Measurements from ENCODE around the gene UNKL. TPM values are rescaled to one million over a fixed set of nuclear protein-coding genes. Genes with fewer than 3 reads are reported as not detected.

The UNKL gene
- total and polyA plus RNA-seq, 4 donors: 7.9 to 31.2 (median 16.9) TPM

DNA sequence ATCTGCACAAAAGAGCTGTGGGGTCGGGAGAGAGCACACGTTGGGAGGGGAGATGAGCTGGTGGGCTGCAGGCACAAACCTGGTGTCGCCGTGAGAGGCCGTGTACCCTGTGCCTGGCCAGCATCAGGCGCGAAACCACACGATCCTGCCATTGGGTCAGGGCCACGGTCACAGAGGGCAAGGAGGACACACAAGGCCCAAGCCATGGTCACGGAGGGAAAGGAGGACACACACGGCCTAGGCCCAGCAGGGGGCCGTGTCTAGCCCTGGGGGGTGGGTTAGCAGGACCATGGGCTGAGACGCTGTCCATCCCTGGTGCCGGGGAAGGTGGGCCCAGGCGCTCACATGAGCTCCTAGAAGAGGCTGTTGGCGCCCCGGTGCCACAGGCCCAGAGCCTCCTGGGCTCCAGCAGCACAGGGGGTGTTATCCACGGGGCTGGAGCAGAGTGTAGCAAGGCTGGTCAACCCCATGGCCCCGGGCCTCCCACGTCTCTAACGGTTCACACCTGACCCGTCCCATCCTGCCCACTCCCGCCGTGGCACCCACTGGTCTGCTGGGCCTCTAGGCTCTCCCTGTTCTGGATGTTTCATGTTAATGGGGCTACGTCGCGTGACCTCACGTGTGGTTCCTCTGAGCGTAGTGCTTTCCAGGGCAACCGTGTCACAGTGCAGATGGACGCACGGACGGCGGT, 37.3 kb upstream of the UNKL start:
- DNase-seq (no peak), ATAC-seq (ENCODE audit: insufficient read depth, low FRiP score) (no peak)
- no peaks in the 10 kb centered on the region for H3K9me3 ChIP-seq (ENCODE audit: control insufficient read depth in 4 of 4, insufficient read depth in 3 of 4, low read length in 3 of 4)
- TF ChIP-seq, protein P1, sequence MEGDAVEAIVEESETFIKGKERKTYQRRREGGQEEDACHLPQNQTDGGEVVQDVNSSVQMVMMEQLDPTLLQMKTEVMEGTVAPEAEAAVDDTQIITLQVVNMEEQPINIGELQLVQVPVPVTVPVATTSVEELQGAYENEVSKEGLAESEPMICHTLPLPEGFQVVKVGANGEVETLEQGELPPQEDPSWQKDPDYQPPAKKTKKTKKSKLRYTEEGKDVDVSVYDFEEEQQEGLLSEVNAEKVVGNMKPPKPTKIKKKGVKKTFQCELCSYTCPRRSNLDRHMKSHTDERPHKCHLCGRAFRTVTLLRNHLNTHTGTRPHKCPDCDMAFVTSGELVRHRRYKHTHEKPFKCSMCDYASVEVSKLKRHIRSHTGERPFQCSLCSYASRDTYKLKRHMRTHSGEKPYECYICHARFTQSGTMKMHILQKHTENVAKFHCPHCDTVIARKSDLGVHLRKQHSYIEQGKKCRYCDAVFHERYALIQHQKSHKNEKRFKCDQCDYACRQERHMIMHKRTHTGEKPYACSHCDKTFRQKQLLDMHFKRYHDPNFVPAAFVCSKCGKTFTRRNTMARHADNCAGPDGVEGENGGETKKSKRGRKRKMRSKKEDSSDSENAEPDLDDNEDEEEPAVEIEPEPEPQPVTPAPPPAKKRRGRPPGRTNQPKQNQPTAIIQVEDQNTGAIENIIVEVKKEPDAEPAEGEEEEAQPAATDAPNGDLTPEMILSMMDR (IDR thresholded peaks at IDR 0.05; ENCODE audit: control extremely low read depth, extremely low read depth): no peak
- H3K9ac ChIP-seq (ENCODE audit: insufficient read depth in 1 of 2, low read length in 2 of 2): no peak overlapping the region
- no peaks in the 10 kb centered on the region for H3K27me3 ChIP-seq (ENCODE audit: control insufficient read depth in 3 of 3, insufficient read depth in 3 of 3, low read length in 2 of 3)
- H3K4me1 ChIP-seq (ENCODE audit: control insufficient read depth in 5 of 5, insufficient read depth in 5 of 5, low read length in 5 of 5): no peaks in the 10 kb centered on the region
- H3K27ac ChIP-seq (ENCODE audit: low read depth in 1 of 2, low read length in 1 of 2): no peak overlapping the region
- WGBS, 2 donors: 94 to 96% methylated on average over 33 to 34 of the region's 34 CpGs
- H3K36me3 ChIP-seq (ENCODE audit: control insufficient read depth in 4 of 4, insufficient read depth in 4 of 4, low read length in 4 of 4): peaks cover 2 to 89% (median 9%) of the 10 kb centered on the region in 4 donors
- no peak overlapping the region for H3K4me3 ChIP-seq

DNA sequence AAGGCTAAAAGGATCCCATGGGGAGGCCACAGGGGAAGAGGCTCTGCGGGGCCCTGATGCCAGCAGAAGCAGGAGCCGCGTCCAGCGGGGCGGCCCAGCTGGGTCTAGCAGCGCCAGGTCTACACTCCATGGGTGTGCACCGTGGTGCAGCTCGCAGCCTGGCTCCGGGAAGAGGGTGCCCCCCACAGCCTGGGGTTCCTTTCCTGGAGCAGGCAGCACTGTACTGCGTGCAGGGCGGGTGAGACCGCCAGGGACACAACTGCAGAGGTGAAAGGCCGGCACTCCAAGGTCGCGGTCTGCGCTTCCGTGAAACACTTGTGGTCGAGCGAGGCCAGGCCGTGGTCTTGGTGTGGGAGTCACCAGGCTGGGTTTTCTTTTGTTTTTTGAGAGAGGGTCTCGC, 36.3 kb upstream of the UNKL start:
- DNase-seq: no peak
- no peak for ATAC-seq (ENCODE audit: insufficient read depth, low FRiP score)
- H3K36me3 ChIP-seq (ENCODE audit: control insufficient read depth in 4 of 4, insufficient read depth in 4 of 4, low read length in 4 of 4): peaks cover 0 to 93% (median 9%) of the 10 kb centered on the region in 4 donors

DNA sequence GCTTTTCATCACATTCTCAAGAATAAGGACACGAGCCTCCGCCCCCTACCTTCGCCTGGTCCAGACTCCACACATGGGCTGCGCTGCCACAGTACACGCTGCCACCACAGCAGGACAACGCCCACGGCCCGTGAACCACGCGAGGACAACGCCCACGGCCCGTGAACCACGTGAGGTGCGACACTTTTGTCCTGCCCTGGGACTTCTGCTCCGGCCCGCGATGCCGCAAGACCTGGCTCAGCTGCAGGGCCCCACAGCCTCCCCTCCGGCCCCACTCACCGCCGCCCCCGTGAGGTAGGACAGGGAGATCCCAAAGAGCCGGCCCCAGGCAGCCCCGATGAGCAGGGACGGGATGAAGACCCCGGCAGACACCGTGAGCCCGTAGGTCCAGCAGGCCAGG, 35.7 kb upstream of the UNKL start:
- no peak for ATAC-seq (ENCODE audit: insufficient read depth, low FRiP score)
- Histone ChIP-seq H3K9me3 (ENCODE audit: control insufficient read depth in 4 of 4, insufficient read depth in 3 of 4, low read length in 3 of 4) (no peaks in the 10 kb centered on the region), H3K36me3 (ENCODE audit: control insufficient read depth in 4 of 4, insufficient read depth in 4 of 4, low read length in 4 of 4) (peaks cover 0 to 93% (median 7%) of the 10 kb centered on the region in 4 donors), H3K4me1 (ENCODE audit: control insufficient read depth in 5 of 5, insufficient read depth in 5 of 5, low read length in 5 of 5) (no peaks in the 10 kb centered on the region), H3K9ac (ENCODE audit: insufficient read depth in 1 of 2, low read length in 2 of 2) (no peak overlapping the region), H3K4me3 (no peak overlapping the region), H3K27me3 (ENCODE audit: control insufficient read depth in 3 of 3, insufficient read depth in 3 of 3, low read length in 2 of 3) (no peaks in the 10 kb centered on the region), H3K27ac (ENCODE audit: low read depth in 1 of 2, low read length in 1 of 2) (no peak overlapping the region)
- DNase-seq: no peak
- TF ChIP-seq, protein P1 (IDR thresholded peaks at IDR 0.05; ENCODE audit: control extremely low read depth, extremely low read depth): no peak
- whole genome bisulfite sequencing, 2 donors: 91% methylated on average over 29 of the region's 29 CpGs

More for the DNA sequence above, 36.3 kb upstream of the UNKL start:
- Histone ChIP-seq H3K27me3 (ENCODE audit: control insufficient read depth in 3 of 3, insufficient read depth in 3 of 3, low read length in 2 of 3) (no peaks in the 10 kb centered on the region), H3K27ac (ENCODE audit: low read depth in 1 of 2, low read length in 1 of 2) (no peak overlapping the region), H3K9me3 (ENCODE audit: control insufficient read depth in 4 of 4, insufficient read depth in 3 of 4, low read length in 3 of 4) (no peaks in the 10 kb centered on the region), H3K9ac (ENCODE audit: insufficient read depth in 1 of 2, low read length in 2 of 2) (no peak overlapping the region), H3K4me3 (no peak overlapping the region), H3K4me1 (ENCODE audit: control insufficient read depth in 5 of 5, insufficient read depth in 5 of 5, low read length in 5 of 5) (no peaks in the 10 kb centered on the region)
- 96 to 98% methylated on average over 21 of the region's 21 CpGs for WGBS, 2 donors
- TF ChIP-seq, protein P1 (IDR thresholded peaks at IDR 0.05; ENCODE audit: control extremely low read depth, extremely low read depth): no peak
